HG02678 (cell line): ENCODE measurements around the gene TOX4.
"Not testable (repeated sequence)": the region's sequence is repeated elsewhere in the genome, so short reads cannot be mapped to it uniquely, and the experiment has no call there.

Experiments used
- ATAC-seq: cut with Tn5 transposase; IDR thresholded peaks from one replicate; pipeline ENCODE4 v1.9.1; 2021; ENCODE audit warnings: mild to moderate bottlenecking, moderate library complexity; ENCODE audit not compliant: unreplicated experiment

TOX4 gene

DNA sequence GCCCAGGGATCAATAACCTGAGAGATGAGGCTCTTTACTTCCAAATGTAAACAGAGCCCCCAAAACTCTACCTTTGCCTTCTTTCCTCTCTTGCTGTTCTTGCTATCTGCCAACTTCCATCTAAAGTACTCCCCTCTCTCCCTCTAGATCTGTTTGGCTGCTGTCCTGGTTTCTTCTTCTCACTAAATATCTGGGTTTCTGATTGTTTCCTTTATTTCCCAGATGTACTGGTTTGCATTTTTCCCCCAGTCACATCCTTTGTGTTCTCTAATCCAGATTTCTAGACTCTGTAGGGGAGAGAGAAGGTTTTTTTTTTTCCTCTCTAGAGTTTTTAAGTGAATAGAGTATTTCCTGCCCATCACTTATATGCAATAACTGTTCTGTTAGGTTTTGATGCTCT lies 56.3 kb downstream of the TOX4 start:
- no peak for ATAC-seq

DNA sequence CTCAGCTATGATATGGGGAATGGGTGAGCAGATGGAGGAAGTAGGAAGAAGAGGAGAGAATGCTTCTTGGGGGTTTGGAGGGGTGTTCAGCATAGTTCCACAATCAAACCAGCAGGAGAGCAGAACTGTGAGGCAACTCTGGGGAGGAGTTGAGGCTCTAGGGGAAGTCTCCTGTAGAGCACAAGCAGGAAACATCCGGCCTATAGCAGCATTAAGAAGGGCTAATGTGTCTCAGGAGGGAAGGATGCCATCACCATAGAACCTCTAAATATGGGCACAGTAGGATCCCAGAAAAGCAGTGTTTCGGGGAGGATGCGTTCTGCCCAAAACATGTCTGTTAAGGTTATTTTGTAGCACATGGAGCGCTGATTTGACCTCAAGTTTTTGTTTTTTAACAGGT lies 57.6 kb downstream of the TOX4 start:
- no peak for ATAC-seq

DNA sequence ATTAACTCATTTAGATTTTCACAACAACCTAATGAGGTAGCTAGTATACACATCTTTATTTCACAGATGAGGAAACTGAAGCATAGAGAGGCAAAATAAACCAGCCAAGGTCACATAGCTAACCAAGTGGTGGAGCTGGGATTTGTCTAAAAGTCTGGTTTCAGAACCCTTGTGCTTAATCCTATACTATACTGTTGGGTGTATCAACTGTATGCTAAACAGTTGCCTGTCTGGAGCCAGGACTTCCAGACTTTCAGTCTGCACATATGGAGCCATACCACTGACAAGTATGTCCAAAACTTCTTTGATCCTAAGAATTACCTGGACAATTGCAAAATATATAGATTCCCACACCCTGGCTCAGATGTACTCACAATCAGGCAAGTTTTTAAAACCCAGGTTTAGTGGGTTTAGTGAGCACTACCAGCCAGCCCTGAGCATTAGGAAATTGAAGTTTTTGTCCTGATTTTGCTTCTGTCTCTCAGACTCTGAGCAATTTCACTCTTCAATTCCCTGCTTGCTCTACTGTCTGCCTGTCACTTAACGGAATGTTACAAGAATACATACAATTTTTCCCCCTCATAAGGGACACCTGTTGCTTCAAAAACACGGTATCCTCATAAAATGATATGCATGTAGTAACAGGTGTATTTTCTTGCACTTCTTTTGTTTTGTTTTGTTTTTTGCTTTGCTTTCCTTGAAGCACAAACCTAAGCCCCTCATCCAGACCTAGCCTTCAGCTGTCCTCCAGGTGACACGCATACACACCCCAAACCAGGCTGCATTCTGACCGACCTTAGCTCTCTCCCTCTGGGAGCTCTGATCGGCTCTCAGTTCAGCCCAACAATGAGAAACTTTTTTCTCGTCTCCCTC lies 58.8 kb downstream of the TOX4 start:
- no peak for ATAC-seq

DNA sequence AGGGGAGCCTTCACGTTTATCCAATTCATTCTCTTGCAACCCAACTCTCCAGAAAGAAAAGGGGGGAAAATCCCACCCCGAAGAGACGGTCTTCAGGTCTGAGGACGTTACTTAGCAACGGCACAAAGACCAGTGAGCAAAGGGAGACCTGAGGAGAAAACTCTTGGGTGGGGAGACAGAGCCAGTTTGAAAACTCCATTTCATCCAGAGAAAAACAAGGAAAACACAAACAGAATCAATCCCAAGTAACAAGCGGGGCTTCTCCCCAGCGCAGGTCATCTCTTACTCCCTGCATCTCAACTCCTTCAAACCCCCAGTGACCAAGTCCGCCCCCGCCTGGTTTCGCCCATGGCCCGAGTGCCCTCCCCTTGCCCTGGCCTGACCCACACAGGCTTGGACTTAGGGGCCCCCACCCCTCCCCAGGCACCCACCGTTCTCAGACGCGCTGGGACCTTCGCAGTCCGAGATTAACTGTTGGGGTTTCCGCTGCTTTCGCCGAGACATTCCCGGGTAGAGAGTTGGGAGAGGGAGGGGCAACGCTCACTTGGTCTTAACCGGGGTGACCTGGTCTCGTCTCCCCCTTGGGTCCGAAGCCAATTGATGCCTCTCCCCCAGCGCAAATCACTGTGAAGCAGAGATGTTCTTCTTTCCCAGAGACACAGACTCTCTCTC lies 59.6 kb downstream of the TOX4 start:
- no peak for ATAC-seq

DNA sequence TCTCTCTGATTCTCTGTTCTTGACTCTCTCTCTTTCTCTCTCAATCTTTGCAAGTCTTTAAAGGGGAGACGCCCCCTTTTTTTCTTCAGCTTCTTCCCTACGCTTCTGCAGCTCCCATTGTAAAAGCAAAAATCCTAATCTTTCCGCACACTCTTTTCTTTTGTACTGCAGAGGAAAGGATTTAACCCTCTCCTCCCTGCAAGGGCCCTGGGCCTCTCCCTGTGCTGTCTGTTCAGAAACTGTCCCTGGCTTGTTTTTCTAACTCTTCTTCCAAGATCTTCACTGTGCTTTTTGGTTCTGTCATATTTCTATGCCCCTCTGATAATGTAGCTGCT lies 60.1 kb downstream of the TOX4 start:
- no peak for ATAC-seq

DNA sequence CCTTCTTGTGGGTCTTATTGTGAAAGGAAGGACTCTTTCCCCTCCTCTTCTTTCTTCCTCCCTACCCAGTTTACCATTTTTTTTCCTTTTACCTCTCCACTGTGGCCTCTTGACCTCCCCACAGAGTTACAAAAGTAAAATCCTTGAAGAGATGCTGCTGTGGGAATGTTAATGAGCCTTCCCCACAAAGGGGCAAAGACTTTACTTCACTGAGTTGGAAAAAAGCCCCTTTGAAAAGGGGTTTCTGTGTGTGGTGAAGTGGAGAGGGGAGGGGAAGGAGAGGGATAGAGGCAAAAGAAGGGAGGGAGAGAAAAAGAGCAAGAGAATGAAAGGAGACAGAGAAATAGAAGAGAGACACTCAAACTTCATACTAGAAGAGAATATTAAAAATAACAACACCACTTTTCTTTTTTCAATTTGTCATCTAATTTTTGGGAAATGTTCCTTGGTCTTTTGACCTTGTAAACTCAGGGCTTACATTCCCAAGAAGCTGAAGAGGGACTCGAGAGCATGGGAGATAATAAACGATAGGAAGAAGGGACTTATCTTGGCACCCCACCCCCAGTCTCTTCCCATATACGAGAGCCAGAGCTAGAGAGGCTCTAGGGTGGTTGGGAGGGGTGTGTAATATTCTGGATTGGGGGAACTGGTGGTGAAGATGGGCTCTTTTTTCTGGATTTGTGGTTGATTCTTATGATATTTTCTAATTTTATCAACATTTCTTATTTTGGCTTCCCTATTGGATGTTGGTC lies 62.4 kb downstream of the TOX4 start:
- ATAC-seq = no peak

DNA sequence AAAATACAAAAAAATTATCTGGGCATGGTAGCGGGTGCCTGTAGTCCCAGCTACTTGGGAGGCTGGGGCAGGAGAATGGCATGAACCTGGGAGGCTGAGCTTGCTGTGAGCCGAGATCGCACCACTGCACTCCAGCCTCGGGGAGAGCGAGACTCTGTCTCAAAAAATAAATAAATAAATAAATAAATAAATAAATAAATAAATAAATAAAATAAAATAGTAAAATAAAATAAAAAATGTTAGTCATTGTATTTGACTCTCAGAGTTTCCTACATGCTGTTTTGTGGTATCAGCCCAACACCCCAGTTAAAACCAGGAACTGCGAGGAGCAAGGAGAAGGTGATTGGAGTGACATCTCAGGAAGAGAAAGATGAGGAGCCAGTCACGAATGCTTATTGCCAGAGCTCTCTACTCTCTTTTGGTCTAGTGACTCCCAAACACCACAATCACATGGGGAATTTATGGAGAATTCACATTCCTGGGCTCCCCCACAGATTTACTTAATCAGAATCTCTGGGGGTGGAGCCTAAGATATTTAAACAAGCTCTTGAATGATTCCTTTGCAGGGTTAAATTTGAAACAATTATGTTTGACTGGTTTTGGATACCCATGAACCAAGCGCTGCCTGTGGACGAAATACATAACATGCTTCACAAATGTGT lies 64.5 kb downstream of the TOX4 start:
- ATAC-seq = no peak

DNA sequence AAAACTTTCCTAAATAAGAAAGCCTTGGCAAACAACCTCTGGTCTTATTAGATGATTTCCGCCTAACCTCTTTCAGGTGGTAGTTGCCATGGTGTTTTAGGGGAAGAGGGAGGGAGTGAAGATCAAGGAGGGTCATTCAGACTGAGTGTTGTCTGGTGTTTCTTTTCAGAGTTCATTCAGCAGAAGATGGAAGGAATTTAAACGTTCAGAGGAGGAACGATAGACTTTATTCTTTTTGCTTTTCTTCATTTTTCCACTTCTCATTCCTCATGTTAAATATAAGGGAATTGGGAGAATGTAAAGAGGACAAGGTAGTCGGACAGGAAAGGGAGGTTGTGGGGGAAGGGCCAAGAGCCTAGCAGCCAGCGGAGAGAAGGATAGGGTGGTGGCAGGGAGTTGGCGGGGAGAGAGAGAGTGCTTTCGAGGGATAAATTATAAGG lies 66.5 kb downstream of the TOX4 start:
- ATAC-seq = no peak

DNA sequence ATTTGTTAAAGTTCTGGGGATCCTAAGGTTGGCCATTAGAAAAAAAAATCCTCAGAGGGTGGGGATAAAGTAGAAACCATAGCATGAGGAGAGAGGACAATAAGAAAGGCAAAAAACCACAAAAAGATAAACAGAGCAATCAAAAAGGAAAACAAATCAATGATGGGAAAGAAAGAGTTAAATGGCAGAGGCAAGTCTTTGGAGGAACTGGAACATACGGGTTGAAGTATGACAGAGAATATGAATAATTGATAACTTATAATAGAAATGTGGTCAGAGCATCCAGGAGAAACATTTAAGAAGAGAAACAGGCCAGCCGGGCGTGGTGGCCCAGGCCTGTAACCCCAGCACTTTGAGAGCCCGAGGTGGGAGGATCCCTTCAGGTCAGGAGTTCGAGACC lies 67.0 kb downstream of the TOX4 start:
- ATAC-seq = no peak

DNA sequence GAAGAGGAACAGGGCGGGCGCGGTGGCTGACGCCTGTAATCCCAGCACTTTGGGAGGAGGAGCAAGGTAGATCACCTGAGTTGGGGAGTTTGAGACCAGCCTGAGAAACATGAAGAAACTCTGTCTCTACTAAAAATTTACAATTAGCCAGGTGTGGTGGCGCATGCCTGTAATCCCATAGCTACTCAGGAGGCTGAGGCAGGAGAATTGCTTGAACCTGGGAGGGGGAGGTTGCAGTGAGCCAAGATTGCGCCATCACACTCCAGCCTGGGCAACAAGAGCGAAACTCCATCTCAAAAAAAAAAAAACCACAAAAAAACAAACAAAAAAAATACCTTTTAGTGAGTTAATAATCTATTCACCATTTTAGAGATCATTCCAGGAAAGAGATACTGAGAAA lies 67.6 kb downstream of the TOX4 start:
- ATAC-seq = not testable (repeated sequence)
